ENCODE measurements around the gene FBXW5.

Gene FBXW5

GRCh38 chr9:136960212-136960937, 15.8 kb upstream of the FBXW5 start:
- no peak for DNase-seq

- DNase-seq = no peak
These were observed 14.6 kb upstream of the FBXW5 start for GRCh38 chr9:136958898-136959850.

- no peak for DNase-seq
These were observed 13.9 kb upstream of the FBXW5 start for GRCh38 chr9:136958473-136958872.

- DNase-seq = no peak
These were observed 13.4 kb upstream of the FBXW5 start for GRCh38 chr9:136957901-136958300.

GRCh38 chr9:136957461-136957860, 12.9 kb upstream of the FBXW5 start:
- no peak for DNase-seq

GRCh38 chr9:136956604-136957003, 12.1 kb upstream of the FBXW5 start:
- DNase-seq = no peak

GRCh38 chr9:136955943-136956335, 11.4 kb upstream of the FBXW5 start:
- DNase-seq = no peak

- DNase-seq = no peak
These were observed 10.8 kb upstream of the FBXW5 start for GRCh38 chr9:136955202-136955942.

- no peak for DNase-seq
These were observed 9.9 kb upstream of the FBXW5 start for GRCh38 chr9:136954270-136955083.

- DNase-seq = no peak
These were observed 9.3 kb upstream of the FBXW5 start for GRCh38 chr9:136953771-136954269.

- DNase-seq = no peak
These were observed 8.6 kb upstream of the FBXW5 start for GRCh38 chr9:136952876-136953770.

GRCh38 chr9:136952321-136952850, 7.8 kb upstream of the FBXW5 start:
- no peak for DNase-seq

- DNase-seq = no peak
These were observed 7.2 kb upstream of the FBXW5 start, which contains the start of gene LCN12 for GRCh38 chr9:136951541-136952320. TSS of gene LCN12 (plus strand) at chr9:136952273. CDS start at chr9:136952328, 55 bp downstream.

- DNase-seq = no peak
These were observed 6.2 kb upstream of the FBXW5 start for GRCh38 chr9:136950656-136951276.

- DNase-seq = peak; percentile 71
These were observed 5.5 kb upstream of the FBXW5 start for GRCh38 chr9:136949817-136950655.

GRCh38 chr9:136949239-136949816, 4.8 kb upstream of the FBXW5 start:
- DNase-seq = no peak

- DNase-seq = no peak
These were observed 3.5 kb upstream of the FBXW5 start for GRCh38 chr9:136947955-136948510.
